ENCODE data around the gene RET. TPM values are rescaled to one million over a fixed set of nuclear protein-coding genes. Genes with fewer than 3 reads are reported as not detected.
"Not testable (repeated sequence)": the region's sequence is repeated elsewhere in the genome, so short reads cannot be mapped to it uniquely, and the experiment has no call there.

The RET gene
- total and polyA plus RNA-seq, 9 donors, result 0.12 to 1.6 (median 0.75) TPM

DNA sequence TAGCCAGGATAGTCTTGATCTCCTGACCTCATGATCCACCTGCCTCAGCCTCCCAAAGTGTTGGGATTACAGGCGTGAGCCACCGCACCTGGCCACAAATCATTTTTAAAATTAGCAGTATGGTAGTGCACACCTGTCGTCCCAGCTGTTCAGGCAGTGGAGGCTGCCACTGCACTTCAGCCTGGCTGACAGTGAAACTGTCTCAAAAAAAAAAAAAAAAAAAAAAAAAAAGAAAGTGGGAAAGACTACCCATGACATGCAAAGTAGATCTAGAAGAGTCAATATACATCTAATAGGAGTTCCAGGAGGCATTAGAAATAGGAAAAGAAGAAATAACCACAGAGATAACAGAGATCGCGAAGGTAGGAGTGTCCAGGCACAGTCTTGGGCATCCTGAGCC, 64.6 kb downstream of the RET start:
- H3K36me3 ChIP-seq, result no peaks in the 10 kb centered on the region
- TF ChIP-seq EP300 (IDR thresholded peaks at IDR 0.05) (no peak), POLR2A (IDR thresholded peaks at IDR 0.05) (no peak)
- TF ChIP-seq, protein P1, sequence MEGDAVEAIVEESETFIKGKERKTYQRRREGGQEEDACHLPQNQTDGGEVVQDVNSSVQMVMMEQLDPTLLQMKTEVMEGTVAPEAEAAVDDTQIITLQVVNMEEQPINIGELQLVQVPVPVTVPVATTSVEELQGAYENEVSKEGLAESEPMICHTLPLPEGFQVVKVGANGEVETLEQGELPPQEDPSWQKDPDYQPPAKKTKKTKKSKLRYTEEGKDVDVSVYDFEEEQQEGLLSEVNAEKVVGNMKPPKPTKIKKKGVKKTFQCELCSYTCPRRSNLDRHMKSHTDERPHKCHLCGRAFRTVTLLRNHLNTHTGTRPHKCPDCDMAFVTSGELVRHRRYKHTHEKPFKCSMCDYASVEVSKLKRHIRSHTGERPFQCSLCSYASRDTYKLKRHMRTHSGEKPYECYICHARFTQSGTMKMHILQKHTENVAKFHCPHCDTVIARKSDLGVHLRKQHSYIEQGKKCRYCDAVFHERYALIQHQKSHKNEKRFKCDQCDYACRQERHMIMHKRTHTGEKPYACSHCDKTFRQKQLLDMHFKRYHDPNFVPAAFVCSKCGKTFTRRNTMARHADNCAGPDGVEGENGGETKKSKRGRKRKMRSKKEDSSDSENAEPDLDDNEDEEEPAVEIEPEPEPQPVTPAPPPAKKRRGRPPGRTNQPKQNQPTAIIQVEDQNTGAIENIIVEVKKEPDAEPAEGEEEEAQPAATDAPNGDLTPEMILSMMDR (IDR thresholded peaks at IDR 0.05), result no peak
- peaks cover 4% of the 10 kb centered on the region for H3K4me1 ChIP-seq (ENCODE audit: insufficient read depth)
- H3K4me3 ChIP-seq, result no peak overlapping the region
- no peaks in the 10 kb centered on the region for H3K27me3 ChIP-seq
- no peak overlapping the region for H3K27ac ChIP-seq
- intact Hi-C loops (cut with DNase I), result no loop called here
- no peak for DNase-seq
- no peaks in the 10 kb centered on the region for H3K9me3 ChIP-seq
- WGBS, 3 donors, result 89 to 97% (median 91%) methylated on average over 5 of the region's 5 CpGs

DNA sequence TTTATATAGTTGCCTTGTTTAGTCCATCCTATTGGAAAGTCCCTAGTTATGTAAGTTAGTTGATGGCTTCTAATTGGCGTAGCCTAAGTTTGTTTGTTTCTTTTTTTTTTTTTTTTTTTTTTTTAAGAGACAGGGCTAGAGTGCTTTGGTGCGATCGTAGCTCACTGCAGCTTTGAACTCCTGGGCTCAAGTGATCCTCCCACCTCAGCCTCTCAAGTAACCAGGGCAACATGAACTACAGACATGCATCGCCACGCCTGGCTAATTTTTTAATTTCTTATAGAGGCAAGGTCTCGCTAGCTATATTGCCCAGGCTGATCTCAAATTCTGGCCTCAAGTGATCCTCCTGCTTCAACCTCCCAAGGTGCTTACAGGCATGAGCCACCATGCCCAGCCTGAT, 68.4 kb downstream of the RET start:
- intact Hi-C loops (cut with DNase I), result no loop called here
- Histone ChIP-seq H3K27me3 (no peaks in the 10 kb centered on the region), H3K27ac (no peak overlapping the region), H3K4me1 (ENCODE audit: insufficient read depth) (no peaks in the 10 kb centered on the region), H3K4me3 (no peak overlapping the region), H3K36me3 (no peaks in the 10 kb centered on the region), H3K9me3 (no peaks in the 10 kb centered on the region)
- 89 to 94% (median 92%) methylated on average over 6 of the region's 6 CpGs for WGBS, 3 donors
- TF ChIP-seq POLR2A (IDR thresholded peaks at IDR 0.05) (no peak), EP300 (IDR thresholded peaks at IDR 0.05) (no peak)
- TF ChIP-seq, protein P1 (IDR thresholded peaks at IDR 0.05), result no peak
- no peak for DNase-seq

DNA sequence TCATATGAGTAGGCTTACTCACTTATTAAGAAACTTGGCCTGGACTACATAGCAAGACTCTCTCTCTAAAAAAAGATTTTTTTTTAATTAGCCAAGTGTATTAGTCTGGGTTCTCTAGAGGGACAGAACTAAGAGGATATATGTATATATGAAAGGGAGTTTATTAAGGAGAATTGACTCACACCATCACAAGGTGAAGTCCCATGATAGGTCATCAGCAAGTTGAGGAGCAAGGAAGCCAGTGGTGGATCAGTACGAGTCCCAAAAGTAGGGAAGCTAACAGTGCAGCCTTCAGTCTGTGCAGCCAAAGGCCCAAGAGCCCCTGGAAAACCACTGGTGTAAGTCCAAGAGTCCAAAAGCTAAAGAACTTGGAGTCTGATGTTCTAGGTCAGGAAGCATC, 69.1 kb downstream of the RET start:
- H3K4me3 ChIP-seq; H3K27me3 ChIP-seq; DNase-seq; H3K9me3 ChIP-seq; intact Hi-C loops (cut with DNase I); H3K27ac ChIP-seq; H3K4me1 ChIP-seq (ENCODE audit: insufficient read depth); H3K36me3 ChIP-seq: not testable (repeated sequence)
- WGBS, 3 donors, result 96 to 100% (median 97%) methylated on average over 1 of the region's 1 CpG

DNA sequence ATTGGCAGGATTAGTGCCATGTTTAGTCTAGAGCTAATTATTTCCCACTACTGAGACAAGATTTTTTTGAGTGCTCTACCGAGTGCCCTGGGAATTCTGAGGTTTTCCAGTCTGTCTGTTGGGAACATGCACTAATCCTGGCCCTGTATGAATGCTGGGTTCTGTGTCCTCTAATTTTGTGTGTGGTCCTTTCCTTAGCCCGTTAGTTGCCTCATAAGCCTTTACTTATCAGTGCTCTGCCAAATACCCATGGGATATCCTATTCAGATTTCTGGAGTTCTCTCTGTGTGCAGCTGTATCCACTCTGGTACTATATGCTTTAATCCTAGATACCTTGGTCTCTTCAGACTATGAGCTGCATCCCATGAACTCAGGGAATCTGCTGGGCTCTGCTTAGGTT, 74.5 kb downstream of the RET start:
- H3K4me1 ChIP-seq (ENCODE audit: insufficient read depth), result peaks cover 1% of the 10 kb centered on the region
- no peak for DNase-seq
- no peaks in the 10 kb centered on the region for H3K9me3 ChIP-seq
- no peak overlapping the region for H3K27ac ChIP-seq
- TF ChIP-seq, protein P1 (IDR thresholded peaks at IDR 0.05), result no peak
- TF ChIP-seq POLR2A (IDR thresholded peaks at IDR 0.05), result no peak
- no peak for TF ChIP-seq EP300 (IDR thresholded peaks at IDR 0.05)
- no peaks in the 10 kb centered on the region for H3K27me3 ChIP-seq
- no peak overlapping the region for H3K4me3 ChIP-seq
- intact Hi-C loops (cut with DNase I), result no loop called here
- WGBS, 3 donors, result 9 to 22% (median 14%) methylated on average over 2 of the region's 2 CpGs
- H3K36me3 ChIP-seq, result no peaks in the 10 kb centered on the region

DNA sequence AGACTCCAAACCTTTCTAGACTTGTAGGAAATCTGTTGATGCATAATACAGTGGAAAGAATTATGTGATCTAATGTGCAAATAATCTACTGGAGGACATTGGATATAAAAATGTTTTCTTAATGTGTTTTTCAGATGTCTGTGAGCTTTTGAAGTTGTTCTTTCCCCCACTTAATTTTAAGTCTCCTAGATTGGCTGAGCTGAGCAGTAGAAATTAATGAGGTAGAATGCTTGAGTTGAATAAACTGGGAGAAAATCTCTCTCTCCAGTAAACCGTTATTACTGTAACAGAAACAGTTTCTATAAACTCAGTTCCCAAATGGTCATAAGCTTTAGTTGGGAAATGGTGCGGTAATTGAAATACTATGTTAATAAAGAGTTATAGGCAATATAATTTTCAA, 77.0 kb downstream of the RET start:
- no peak overlapping the region for H3K27ac ChIP-seq
- TF ChIP-seq EP300 (IDR thresholded peaks at IDR 0.05) (no peak), POLR2A (IDR thresholded peaks at IDR 0.05) (no peak)
- TF ChIP-seq, protein P1 (IDR thresholded peaks at IDR 0.05), result no peak
- WGBS, 3 donors, result 45 to 66% (median 57%) methylated on average over 2 of the region's 2 CpGs
- H3K9me3 ChIP-seq, result no peaks in the 10 kb centered on the region
- H3K4me1 ChIP-seq (ENCODE audit: insufficient read depth), result peaks cover 3% of the 10 kb centered on the region
- no peaks in the 10 kb centered on the region for H3K36me3 ChIP-seq
- intact Hi-C loops (cut with DNase I), result no loop called here
- no peaks in the 10 kb centered on the region for H3K27me3 ChIP-seq
- H3K4me3 ChIP-seq, result no peak overlapping the region
- DNase-seq, result no peak

Data from ovary (tissue), 9 donors.